Skeletal muscle cell (primary cell): ENCODE data around the gene VTI1A.
"Not testable (repeated sequence)": the region's sequence is repeated elsewhere in the genome, so short reads cannot be mapped to it uniquely, and the experiment has no call there.

Source experiments
- DNase-seq: peaks from one replicate; pipeline ENCODE4 v3.0.0-alpha.2; 2010; ENCODE audit warnings: low read depth
- H3K4me3 ChIP-seq: 2 replicates; pipeline ENCODE4 v1.5.1; 2011; ENCODE audit warnings: low read depth, mild to moderate bottlenecking, control low read depth, low read length, moderate library complexity

The VTI1A gene

DNA sequence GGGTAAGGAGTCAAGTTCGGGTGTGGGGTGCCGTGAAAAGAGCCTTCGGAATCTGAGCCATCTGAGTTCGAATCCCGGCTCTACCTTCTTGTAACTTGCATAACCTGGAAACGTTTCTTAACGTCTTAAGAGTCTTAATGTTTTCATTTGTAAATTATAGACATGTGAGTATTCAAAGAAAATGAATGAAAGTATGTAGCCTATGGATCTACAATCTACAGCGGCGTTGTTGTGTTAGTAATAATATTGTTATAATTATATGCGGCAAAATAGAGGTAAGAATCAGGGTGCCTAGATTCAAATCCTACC lies 559 bp downstream of the VTI1A start:
- peak overlapping the region; percentile 97 for H3K4me3 ChIP-seq
- no peak for DNase-seq

- DNase-seq = no peak
- no peak overlapping the region for H3K4me3 ChIP-seq
These were observed 1.9 kb downstream of the VTI1A start for GRCh38 chr10:112448888-112449287.

DNA sequence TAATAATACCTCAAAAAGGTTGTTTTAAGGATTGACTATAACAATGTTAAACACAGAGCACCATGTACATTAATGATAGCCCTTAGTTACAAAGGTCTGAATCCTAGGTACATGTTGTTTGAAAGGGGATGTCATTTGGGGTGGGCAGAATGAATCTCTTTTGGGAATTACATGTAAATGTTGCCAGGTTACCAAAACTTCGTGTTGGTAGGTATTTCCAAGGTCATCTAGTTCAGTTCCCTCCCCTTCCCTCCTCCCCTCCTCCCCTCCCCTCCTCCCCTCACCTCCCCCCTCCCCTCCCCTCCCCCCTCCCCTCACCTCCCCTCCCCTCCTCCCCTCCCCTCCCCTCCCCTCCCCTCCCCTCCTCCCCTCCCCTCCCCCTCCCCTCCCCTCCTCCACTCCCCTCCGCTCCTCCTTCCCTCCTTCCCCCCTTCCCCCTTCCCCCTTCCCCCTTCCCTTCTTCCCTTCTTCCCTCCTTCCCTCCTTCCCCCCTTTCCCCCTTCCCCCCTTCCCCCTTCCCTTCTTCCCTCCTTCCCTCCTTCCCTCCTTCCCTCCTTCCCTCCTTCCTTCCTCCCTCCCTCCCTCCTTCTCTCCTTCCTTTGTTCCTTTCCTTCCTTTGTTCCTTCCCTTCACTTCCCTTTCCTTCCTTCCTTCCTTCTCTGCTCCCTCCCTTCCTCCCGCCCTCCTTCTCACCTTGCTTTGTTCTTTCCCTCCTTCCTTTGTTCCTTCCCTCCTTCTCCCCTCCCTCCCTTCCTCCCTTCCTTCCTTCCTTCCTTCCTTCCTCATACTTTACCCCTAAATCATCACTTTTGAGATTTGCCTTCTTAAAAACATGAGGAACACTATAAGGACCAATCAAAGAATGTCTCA lies 8.1 kb downstream of the VTI1A start:
- no peak for DNase-seq
- no peak overlapping the region for H3K4me3 ChIP-seq

GRCh38 chr10:112456533-112456932 lies 9.5 kb downstream of the VTI1A start:
- no peak for DNase-seq
- no peak overlapping the region for H3K4me3 ChIP-seq

DNA sequence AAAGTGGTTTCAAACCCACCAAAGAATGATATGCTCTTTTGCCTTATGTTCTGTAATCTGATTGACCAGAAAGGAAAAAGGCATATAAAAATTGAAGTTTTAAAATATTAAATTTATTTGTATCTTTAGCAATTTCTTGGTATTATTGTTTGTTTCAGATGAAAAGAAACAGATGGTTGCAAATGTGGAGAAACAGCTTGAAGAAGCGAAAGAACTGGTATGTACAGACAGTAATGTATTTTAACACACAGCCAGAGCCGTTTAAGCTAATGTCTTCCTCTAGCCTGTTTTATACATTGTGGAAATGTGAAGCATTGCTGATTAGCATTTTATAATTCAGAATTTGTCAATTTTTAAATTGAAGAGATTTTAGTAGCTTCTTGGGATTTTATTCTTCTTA lies 13.4 kb downstream of the VTI1A start:
- no peak overlapping the region for H3K4me3 ChIP-seq
- no peak for DNase-seq

- DNase-seq = peak; percentile 72
- no peak overlapping the region for H3K4me3 ChIP-seq
These were observed 14.2 kb downstream of the VTI1A start for GRCh38 chr10:112461029-112461887.

DNA sequence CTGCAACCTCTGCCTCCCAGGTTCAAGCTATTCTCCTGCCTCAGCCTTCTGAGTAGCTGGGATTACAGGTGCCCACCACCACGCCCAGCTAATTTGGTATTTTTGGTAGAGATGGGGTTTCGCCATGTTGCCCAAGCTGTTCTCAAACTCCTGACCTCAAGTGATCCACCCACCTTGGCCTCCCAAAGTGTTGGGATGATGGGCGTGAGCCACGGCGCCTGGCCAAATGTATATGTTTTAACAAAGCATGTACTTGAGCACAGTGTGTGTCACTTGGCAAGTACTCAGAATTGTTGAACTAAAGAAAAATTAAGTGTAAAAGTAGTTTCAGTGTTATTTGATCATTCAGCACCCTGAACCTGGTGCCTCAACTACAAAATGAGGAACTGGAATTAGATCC lies 17.1 kb downstream of the VTI1A start:
- not testable (repeated sequence) for H3K4me3 ChIP-seq, DNase-seq

DNA sequence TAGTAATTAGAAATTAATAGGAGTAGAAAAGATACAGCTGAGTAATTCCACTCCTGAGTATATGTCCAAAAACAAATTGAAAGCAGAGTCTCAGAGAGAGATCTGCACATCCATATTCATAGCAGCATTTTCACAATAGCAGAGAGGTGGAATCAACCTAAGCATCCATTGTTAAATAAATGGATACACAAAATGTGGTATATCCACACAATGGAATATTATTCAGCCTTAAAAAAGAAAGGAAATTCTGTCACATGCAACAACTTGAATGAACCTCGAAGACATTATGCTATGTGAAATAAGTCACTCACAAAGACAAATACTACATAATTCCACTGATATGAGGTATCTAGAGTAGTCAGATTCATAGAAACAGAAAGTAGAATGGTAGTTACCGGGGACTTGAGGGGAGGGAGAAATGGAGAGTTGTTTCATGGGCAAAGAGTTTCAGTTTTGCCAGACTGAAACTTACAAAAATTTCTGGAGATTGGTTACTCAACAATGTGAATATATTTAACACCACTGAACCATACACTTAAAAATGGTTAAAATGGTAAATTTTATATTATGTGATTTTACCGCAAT lies 18.4 kb downstream of the VTI1A start:
- DNase-seq = no peak
- H3K4me3 ChIP-seq = no peak overlapping the region

- no peak for DNase-seq
- H3K4me3 ChIP-seq = no peak overlapping the region
These were observed 19.8 kb downstream of the VTI1A start for GRCh38 chr10:112466802-112467201.

DNA sequence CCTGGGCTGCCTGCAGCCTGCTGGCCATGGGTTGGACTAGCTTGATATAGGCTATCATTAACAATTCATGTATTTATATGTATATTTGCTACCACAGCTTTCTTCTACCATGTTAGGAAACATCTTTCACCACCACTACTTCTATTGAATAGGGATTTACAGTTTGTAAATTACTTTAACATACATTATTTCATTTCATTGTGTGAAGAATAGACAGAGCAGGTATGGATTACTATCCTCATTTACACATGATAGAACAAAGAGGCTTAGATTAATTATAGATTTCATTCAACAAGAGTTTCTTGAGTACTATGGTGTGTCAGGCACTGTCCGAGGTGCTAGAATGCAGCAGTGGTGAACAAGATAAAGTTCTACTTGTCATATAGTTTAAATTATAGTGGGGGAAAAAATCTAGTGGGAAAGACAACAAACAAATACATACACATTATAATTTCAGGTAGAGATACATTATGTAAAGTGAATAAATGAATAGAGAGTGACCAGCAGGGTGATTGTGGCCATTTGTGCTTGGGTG lies 20.6 kb downstream of the VTI1A start:
- no peak for DNase-seq
- H3K4me3 ChIP-seq = no peak overlapping the region

GRCh38 chr10:112471878-112472487 lies 25.0 kb downstream of the VTI1A start:
- no peak for DNase-seq

GRCh38 chr10:112475575-112476218 lies 28.7 kb downstream of the VTI1A start:
- no peak for DNase-seq
- H3K4me3 ChIP-seq = no peak overlapping the region

More at GRCh38 chr10:112471878-112472487, 25.0 kb downstream of the VTI1A start:
- no peak overlapping the region for H3K4me3 ChIP-seq

DNA sequence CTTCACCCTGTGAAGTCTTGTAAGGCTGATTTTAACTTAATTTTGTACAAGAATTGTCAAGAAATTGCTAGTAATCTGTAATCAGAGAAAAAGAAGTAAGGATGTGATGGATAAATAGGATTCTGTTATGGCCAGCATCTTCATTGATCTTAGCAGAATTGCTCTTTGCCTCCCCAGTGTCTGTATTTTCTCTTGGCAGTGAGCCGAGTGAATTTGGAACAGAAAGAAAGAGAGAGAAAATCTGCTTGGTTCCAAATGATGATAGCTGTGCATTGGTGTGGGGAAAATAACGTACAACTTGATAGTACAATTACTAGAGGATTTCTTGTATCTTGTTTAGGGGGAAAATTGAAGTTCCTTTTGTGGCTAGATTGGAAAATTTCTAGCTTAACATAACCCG lies 34.6 kb downstream of the VTI1A start:
- no peak for DNase-seq

GRCh38 chr10:112484399-112484798 lies 37.4 kb downstream of the VTI1A start:
- H3K4me3 ChIP-seq = no peak overlapping the region
- DNase-seq = no peak

More for the DNA sequence above, 34.6 kb downstream of the VTI1A start:
- H3K4me3 ChIP-seq = no peak overlapping the region

DNA sequence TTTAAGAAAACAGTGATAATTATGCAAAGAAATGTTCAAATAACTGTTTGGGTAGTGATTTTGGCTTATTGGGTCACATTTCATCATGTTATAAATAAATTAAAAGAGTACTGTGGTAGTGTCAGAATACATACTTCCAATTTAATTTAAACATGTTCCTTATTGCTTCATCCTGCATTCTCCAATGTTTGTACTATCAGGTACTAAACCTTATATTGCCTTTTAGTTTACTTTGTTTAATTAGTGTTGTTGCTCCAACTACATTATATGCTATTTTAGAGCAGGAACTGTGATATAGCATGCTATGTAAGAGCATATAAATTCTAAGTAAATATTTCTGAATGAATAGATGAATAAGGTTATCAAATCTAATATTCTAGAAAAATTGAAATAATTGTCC lies 40.9 kb downstream of the VTI1A start:
- no peak for DNase-seq
- no peak overlapping the region for H3K4me3 ChIP-seq

GRCh38 chr10:112490545-112490944 lies 43.5 kb downstream of the VTI1A start:
- DNase-seq = no peak

DNA sequence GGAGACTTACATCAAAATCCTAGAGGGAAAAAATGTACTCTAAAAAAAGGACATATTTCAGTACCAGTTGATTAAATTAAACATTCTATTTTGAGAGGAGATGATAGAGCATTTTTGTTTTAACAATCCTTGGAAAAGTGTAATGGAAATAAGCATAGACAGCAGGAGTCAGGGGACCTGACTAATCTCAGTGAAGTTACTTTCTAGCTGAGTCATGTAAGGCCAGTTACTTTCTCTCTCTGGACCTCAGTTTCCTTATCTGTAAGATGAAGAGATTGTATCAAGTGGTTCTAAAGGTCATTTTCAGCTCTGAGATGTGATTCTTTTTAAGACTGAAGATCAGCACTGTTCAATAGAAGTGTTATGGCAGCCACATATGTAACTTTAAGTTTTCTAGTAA lies 44.1 kb downstream of the VTI1A start:
- no peak for DNase-seq
- H3K4me3 ChIP-seq = no peak overlapping the region

More at GRCh38 chr10:112490545-112490944, 43.5 kb downstream of the VTI1A start:
- no peak overlapping the region for H3K4me3 ChIP-seq

DNA sequence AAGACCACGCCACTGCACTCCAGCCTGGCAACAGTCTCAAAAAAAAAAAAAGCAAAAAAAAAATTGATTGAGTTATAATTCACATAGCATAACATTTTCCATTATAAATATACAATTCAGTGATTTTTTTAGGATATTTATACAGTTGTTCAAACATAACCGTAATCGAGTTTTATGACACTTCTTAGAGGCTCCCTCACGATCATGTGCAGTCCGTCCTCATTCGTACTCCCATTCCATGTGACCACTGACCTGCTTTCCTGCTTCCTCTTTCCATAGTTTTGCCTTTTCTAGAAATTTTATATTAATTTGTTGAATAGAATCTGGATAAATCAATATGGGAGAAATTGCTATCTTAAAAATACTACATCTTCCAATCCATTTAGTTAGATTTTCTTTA lies 45.7 kb downstream of the VTI1A start:
- no peak overlapping the region for H3K4me3 ChIP-seq
- no peak for DNase-seq

- no peak for DNase-seq
- H3K4me3 ChIP-seq = no peak overlapping the region
These were observed 50.4 kb downstream of the VTI1A start for GRCh38 chr10:112497347-112497950.
